Heart left ventricle (tissue), 16 donors: Measurements from ENCODE around the gene EHMT1. TPM values are rescaled to one million over a fixed set of nuclear protein-coding genes. Genes with fewer than 3 reads are reported as not detected.

Experiments
- ATAC-seq, 4 donors: fragments of 200-7000 bp; cut with Tn5 transposase; one replicate each; pipeline ENCODE4 v1.9.1; 2020 to 2022; ENCODE audit warnings: moderate library complexity in 4 of 4, mild to moderate bottlenecking in 3 of 4, moderate number of reproducible peaks in 1 of 4
- DNase-seq, 5 donors: peaks; one replicate each; pipeline ENCODE4 v3.0.0-alpha.2; 2020
- H3K27ac ChIP-seq, 12 donors: fragments of 200-600 bp; sonication (generic) in 4 of 12; one replicate each; pipeline versions ENCODE4 v1.5.0 to v1.8.0; 2016 to 2022; ENCODE audit warnings: mild to moderate bottlenecking in 2 of 12
- H3K27me3 ChIP-seq, 9 donors: fragments of 200-600 bp; sonication (generic) in 2 of 9; one replicate each; pipeline versions ENCODE4 v1.5.1 to v1.8.0; 2016 to 2022; ENCODE audit warnings: mild to moderate bottlenecking in 3 of 9
- H3K36me3 ChIP-seq, 9 donors: fragments of 200-600 bp; sonication (generic) in 2 of 9; one replicate each; pipeline versions ENCODE4 v1.5.0 to v1.8.0; 2018 to 2022; ENCODE audit warnings: mild to moderate bottlenecking in 2 of 9
- H3K4me1 ChIP-seq, 12 donors: fragments of 200-600 bp; sonication (generic) in 4 of 12; one replicate each; pipeline versions ENCODE4 v1.5.0 to v1.8.0; 2016 to 2022; ENCODE audit warnings: mild to moderate bottlenecking in 3 of 12
- H3K4me3 ChIP-seq, 12 donors: fragments of 200-600 bp; sonication (generic) in 4 of 12; one replicate each; pipeline versions ENCODE4 v1.5.0 to v1.8.0; 2017 to 2022; ENCODE audit warnings: mild to moderate bottlenecking in 9 of 12, moderate library complexity in 4 of 12
- H3K9me3 ChIP-seq, 12 donors: fragments of 200-600 bp; sonication (generic) in 4 of 12; one replicate each; pipeline versions ENCODE4 v1.5.0 to v1.8.0; 2016 to 2022; ENCODE audit warnings: mild to moderate bottlenecking in 1 of 12
- CTCF ChIP-seq, 12 donors: fragments of 200-600 bp; sonication (generic) in 4 of 12; IDR thresholded peaks; one replicate each; pipeline versions ENCODE4 v1.5.0 to v1.8.0; 2018 to 2022; ENCODE audit warnings: antibody characterized with exemption in 12 of 12, mild to moderate bottlenecking in 5 of 12
- POLR2A ChIP-seq, 2 donors: fragments of 450-650 bp; IDR thresholded peaks; one replicate each; pipeline ENCODE4 v1.6.1; 2017; ENCODE audit warnings: antibody characterized with exemption in 2 of 2, mild to moderate bottlenecking in 2 of 2, moderate library complexity in 2 of 2
- WGBS, 4 donors: extraction: QIAGEN DNeasy Blood & Tissue Kit in 2 of 4; methylation state at CpG; one replicate each; pipeline versions ENCODE4 v1.1.5 to v1.1.7; 2013 to 2018; 5-methylcytosine and 5-hydroxymethylcytosine counted together
- intact Hi-C, 10 donors: fragments of 100-400 bp; cut with DNase I; formaldehyde crosslinking; loops; one replicate each; pipeline versions ENCODE4 v1.11.1 to v1.14.2; 2022
- polyA plus RNA-seq, 2 donors: library from polyadenylated mRNA; stranded (reverse); fragments of 200-250 nt; gene quantifications; one replicate each; pipeline ENCODE4 v1.2.3, GENCODE V29; 2013
- total RNA-seq, 9 donors: library from RNA; depleted of rRNA in 2 of 9; stranded (reverse); fragments of >200 nt in 2 of 9; fragmentation: NEBNext Ultra II Directional in 3 of 9; extraction: Animal tissue kit (Norgen Biotek cat#: 25700) in 3 of 9; gene quantifications; one replicate each; pipeline versions ENCODE4 v1.1.0 to v1.2.4, GENCODE V29; 2016 to 2023
- donor health status: ischemic (EF 13 %, LVEDD 7.1; RV severe dilation, severe dysfunction).
- donor health status: healthy with polysubstance abuse.
- donor health status: DM: no; HTN: yes; CAD: no.
- donor health status: DM: no; HTN: no; CAD: no.
- donor health status: ischemic (EF 25% LVEDD 6.9; RV normal size, moderate dysfunction).
- donor health status: ischemic (EF 25% LVEDD 5.7; RV mildly dilated, moderate dysfunction).
- donor health status: healthy.
- donor health status: DM: yes; HTN: yes; CAD: no.
- donor health status: ischemic (EF 35%, LVEDD 5.7; RV mildly dilated, moderate dysfunction).
- donor health status: nonischemic (EF 11% LVEDD 7.7; RV severe dilation, severe dysfunction).
- donor health status: DM: yes; HTN: yes; CAD: no.
- donor health status: PGD.
- donor health status: ischemic (EF 29% LVEDD 5.4; RV normal size, mild dysfunction).
- donor health status: nonischemic (EF 23%, LVEDD 6.1; RV moderate dilation, normal function).

EHMT1 gene
- total and polyA plus RNA-seq, 11 donors: 24.5 to 55.9 (median 28.9) TPM

- peak overlapping the region in 4 of 12 donors; percentile 0 to 18 (median 3) for H3K27ac ChIP-seq
- no peak for TF ChIP-seq POLR2A (IDR thresholded peaks at IDR 0.05)
- peaks cover 0 to 12% (median 0%) of the 10 kb centered on the region in 9 donors for H3K36me3 ChIP-seq
- no peak for DNase-seq
- H3K4me1 ChIP-seq: peaks cover 0 to 60% (median 43%) of the 10 kb centered on the region in 12 donors
- intact Hi-C loops: loop anchor here in 5 of 10 donors (2.0 to 10.0 kb wide), 6 partner anchors 20 to 430 kb away; no protein-coding TSS in a partner anchor
- H3K4me3 ChIP-seq: no peak overlapping the region
- H3K27me3 ChIP-seq: no peaks in the 10 kb centered on the region
- no peak for ATAC-seq
- whole genome bisulfite sequencing, 4 donors: 56 to 78% (median 63%) methylated on average over 5 of the region's 5 CpGs
- no peaks in the 10 kb centered on the region for H3K9me3 ChIP-seq
Measured at GRCh38 chr9:137674976-137675320, 56.1 kb downstream of the EHMT1 start.

GRCh38 chr9:137676998-137677397 lies 58.2 kb downstream of the EHMT1 start:
- ATAC-seq (no peak), DNase-seq (no peak)
- H3K4me3 ChIP-seq: no peak overlapping the region
- no peak overlapping the region for H3K27ac ChIP-seq
- H3K4me1 ChIP-seq: peaks cover 0 to 60% (median 50%) of the 10 kb centered on the region in 12 donors
- TF ChIP-seq CTCF (IDR thresholded peaks at IDR 0.05) (no peak), POLR2A (IDR thresholded peaks at IDR 0.05) (no peak)
- H3K36me3 ChIP-seq: peaks cover 0 to 12% (median under 1%) of the 10 kb centered on the region in 9 donors
- H3K9me3 ChIP-seq: no peaks in the 10 kb centered on the region
- no peaks in the 10 kb centered on the region for H3K27me3 ChIP-seq
- intact Hi-C loops: loop anchor here in 5 of 10 donors (10.0 kb wide), 5 partner anchors 52 to 428 kb away; no protein-coding TSS in a partner anchor
- WGBS, 4 donors: 95 to 97% (median 95%) methylated on average over 12 of the region's 12 CpGs

GRCh38 chr9:137678202-137678601 lies 59.4 kb downstream of the EHMT1 start:
- no peak for ATAC-seq
- DNase-seq: no peak
- Histone ChIP-seq H3K4me3 (no peak overlapping the region), H3K36me3 (peaks cover 0 to 12% (median 3%) of the 10 kb centered on the region in 9 donors), H3K9me3 (no peaks in the 10 kb centered on the region), H3K27ac (no peak overlapping the region), H3K27me3 (no peaks in the 10 kb centered on the region), H3K4me1 (peaks cover 0 to 65% (median 47%) of the 10 kb centered on the region in 12 donors)
- TF ChIP-seq CTCF (IDR thresholded peaks at IDR 0.05) (no peak), POLR2A (IDR thresholded peaks at IDR 0.05) (no peak)
- 89 to 95% (median 94%) methylated on average over 12 of the region's 12 CpGs for WGBS, 4 donors
- intact Hi-C loops: loop anchor here in 5 of 10 donors (10.0 kb wide), 5 partner anchors 53 to 427 kb away; no protein-coding TSS in a partner anchor

- Histone ChIP-seq H3K4me1 (peaks cover 0 to 55% (median 37%) of the 10 kb centered on the region in 12 donors), H3K36me3 (peaks cover 0 to 12% (median 3%) of the 10 kb centered on the region in 9 donors), H3K9me3 (no peaks in the 10 kb centered on the region), H3K27ac (no peak overlapping the region), H3K27me3 (no peaks in the 10 kb centered on the region), H3K4me3 (no peak overlapping the region)
- TF ChIP-seq CTCF (IDR thresholded peaks at IDR 0.05) (no peak), POLR2A (IDR thresholded peaks at IDR 0.05) (no peak)
- DNase-seq: no peak
- intact Hi-C loops: loop anchor here in 5 of 10 donors (10.0 kb wide), 5 partner anchors 54 to 426 kb away; no protein-coding TSS in a partner anchor
- 56 to 70% (median 63%) methylated on average over 6 of the region's 6 CpGs for WGBS, 4 donors
- no peak for ATAC-seq
Measured at GRCh38 chr9:137679249-137679648, 60.4 kb downstream of the EHMT1 start.
